Ishikawa (cell line): ENCODE data around the gene SLC52A3.

Experiments used
- CREB1 ChIP-seq: IDR thresholded peaks from 2 replicates; pipeline ENCODE4 v1.6.1; 2012; ENCODE audit warnings: low read depth
- EGR1 ChIP-seq: IDR thresholded peaks from 2 replicates; pipeline ENCODE4 v1.6.1; 2012
- EP300 ChIP-seq: IDR thresholded peaks from 2 replicates; pipeline ENCODE4 v1.6.1; 2012; ENCODE audit warnings: borderline replicate concordance
- FOXM1 ChIP-seq: IDR thresholded peaks from 2 replicates; pipeline ENCODE4 v1.6.1; 2012; ENCODE audit warnings: low read depth, borderline replicate concordance
- MAX ChIP-seq: IDR thresholded peaks from 2 replicates; pipeline ENCODE4 v1.6.1; 2012
- NFIC ChIP-seq: IDR thresholded peaks from 2 replicates; pipeline ENCODE4 v1.6.1; 2012
- RAD21 ChIP-seq: IDR thresholded peaks from 2 replicates; pipeline ENCODE4 v1.6.1; 2012; ENCODE audit warnings: low read depth
- TAF1 ChIP-seq: IDR thresholded peaks from 2 replicates; pipeline ENCODE4 v1.6.1; 2012; ENCODE audit warnings: low read depth, mild to moderate bottlenecking

- TF ChIP-seq EGR1 = no peak
- no peak for TF ChIP-seq EP300
- TF ChIP-seq NFIC = no peak
- TF ChIP-seq CREB1 = no peak
- no peak for TF ChIP-seq FOXM1
- TF ChIP-seq RAD21 = no peak
- no peak for TF ChIP-seq MAX
- no peak for TF ChIP-seq TAF1
Observed at GRCh38 chr20:792248-792647, 23.9 kb upstream of the SLC52A3 start.
